HG03521 (cell line): ENCODE measurements around the gene ARAP2.

Experiments used
- ATAC-seq: cut with Tn5 transposase; IDR thresholded peaks from one replicate; pipeline ENCODE4 v1.9.1; 2021; ENCODE audit warnings: mild to moderate bottlenecking, moderate library complexity; ENCODE audit not compliant: unreplicated experiment

The ARAP2 gene

GRCh38 chr4:36130641-36131040 is 113.7 kb downstream of the ARAP2 start:
- ATAC-seq, result no peak

GRCh38 chr4:36128689-36129088 is 115.6 kb downstream of the ARAP2 start:
- no peak for ATAC-seq

- ATAC-seq, result no peak
These were observed 120.4 kb downstream of the ARAP2 start for GRCh38 chr4:36123906-36124305.

- no peak for ATAC-seq
These were observed 129.0 kb downstream of the ARAP2 start for GRCh38 chr4:36115312-36115711.

GRCh38 chr4:36111172-36111571 is 133.1 kb downstream of the ARAP2 start:
- no peak for ATAC-seq

GRCh38 chr4:36099509-36099908 is 144.8 kb downstream of the ARAP2 start:
- no peak for ATAC-seq

GRCh38 chr4:36094995-36095394 is 149.3 kb downstream of the ARAP2 start:
- no peak for ATAC-seq

- no peak for ATAC-seq
These were observed 152.3 kb downstream of the ARAP2 start for GRCh38 chr4:36091997-36092396.

- no peak for ATAC-seq
These were observed 155.8 kb downstream of the ARAP2 start for GRCh38 chr4:36088542-36088941.

- no peak for ATAC-seq
These were observed 158.0 kb downstream of the ARAP2 start for GRCh38 chr4:36086261-36086786.

- ATAC-seq, result no peak
These were observed 161.5 kb downstream of the ARAP2 start for GRCh38 chr4:36082817-36083216.

GRCh38 chr4:36081185-36081584 is 163.1 kb downstream of the ARAP2 start:
- peak; percentile 94 for ATAC-seq

GRCh38 chr4:36079666-36080065 is 164.6 kb downstream of the ARAP2 start:
- ATAC-seq, result no peak

- no peak for ATAC-seq
These were observed 166.0 kb downstream of the ARAP2 start for GRCh38 chr4:36078319-36078718.

- ATAC-seq, result no peak
These were observed 171.8 kb downstream of the ARAP2 start for GRCh38 chr4:36072529-36072928.

- ATAC-seq, result no peak
These were observed 177.2 kb downstream of the ARAP2 start for GRCh38 chr4:36067116-36067515.

- ATAC-seq, result no peak
These were observed 178.9 kb downstream of the ARAP2 start for GRCh38 chr4:36065274-36065871.

- no peak for ATAC-seq
These were observed 180.2 kb downstream of the ARAP2 start for GRCh38 chr4:36064117-36064516.

GRCh38 chr4:36056136-36056535 is 188.2 kb downstream of the ARAP2 start:
- ATAC-seq, result no peak

- no peak for ATAC-seq
These were observed 189.5 kb downstream of the ARAP2 start for GRCh38 chr4:36054694-36055422.

GRCh38 chr4:36053930-36054329 is 190.4 kb downstream of the ARAP2 start:
- no peak for ATAC-seq

- ATAC-seq, result no peak
These were observed 192.7 kb downstream of the ARAP2 start for GRCh38 chr4:36051634-36052033.
